GM10266 (cell line): Measurements from ENCODE around the gene PKP2.
"Not testable (repeated sequence)": the region's sequence is repeated elsewhere in the genome, so short reads cannot be mapped to it uniquely, and the experiment has no call there.

Experiments used
- DNase-seq: peaks from one replicate; pipeline ENCODE4 v3.0.0; 2012; ENCODE audit errors: extremely low spot score
- CTCF ChIP-seq: IDR thresholded peaks from 2 replicates; pipeline ENCODE4 v1.5.1; 2012; ENCODE audit warnings: mild to moderate bottlenecking, low read depth; ENCODE audit not compliant: control insufficient read depth, insufficient read depth; ENCODE audit errors: missing control alignments

PKP2 gene

DNA sequence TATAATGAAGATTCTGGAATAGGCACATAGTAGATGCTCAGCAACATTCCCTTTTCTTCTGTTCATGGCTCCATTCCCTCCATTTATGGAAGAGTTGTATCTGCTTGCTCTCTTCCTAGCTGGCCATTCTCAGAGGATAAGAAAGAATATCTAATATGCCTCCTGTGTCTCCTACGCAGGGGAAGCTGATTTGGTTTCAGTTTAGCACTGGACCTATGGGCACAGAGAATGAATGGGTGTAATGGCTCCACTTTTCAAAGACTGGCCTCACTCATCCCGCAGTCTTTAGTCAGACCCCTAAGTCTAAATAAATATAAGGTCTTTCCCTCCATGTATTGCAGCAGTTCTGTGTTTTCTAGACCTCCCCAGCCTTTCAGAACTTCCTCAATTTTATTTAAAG lies 2.0 kb downstream of the PKP2 start:
- no peak for DNase-seq

GRCh38 chr12:32893458-32893857 lies 3.1 kb downstream of the PKP2 start:
- no peak for TF ChIP-seq CTCF
- no peak for DNase-seq

More for the DNA sequence above, 2.0 kb downstream of the PKP2 start:
- no peak for TF ChIP-seq CTCF

- DNase-seq = no peak
- TF ChIP-seq CTCF = no peak
Measured at GRCh38 chr12:32893043-32893442, 3.5 kb downstream of the PKP2 start.

GRCh38 chr12:32892369-32892768 lies 4.2 kb downstream of the PKP2 start:
- not testable (repeated sequence) for DNase-seq

DNA sequence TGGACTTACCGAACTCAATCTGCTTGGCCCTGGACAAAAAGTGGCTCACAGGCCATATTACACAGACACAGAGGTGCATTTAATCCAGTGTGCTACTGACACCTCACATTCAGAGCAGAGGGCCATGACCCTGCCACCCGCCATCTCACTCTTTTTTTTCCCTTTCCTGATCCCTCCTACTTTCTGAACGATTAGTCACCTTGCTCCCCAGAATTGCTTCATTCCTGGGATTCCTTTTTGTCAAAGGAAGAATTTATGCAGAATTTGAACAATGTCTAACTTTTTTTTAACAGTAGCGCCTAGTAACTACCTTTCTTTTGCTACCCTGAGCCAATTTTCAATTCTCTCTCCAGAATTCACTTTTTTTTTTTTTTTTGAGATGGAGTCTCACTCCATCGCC lies 4.6 kb downstream of the PKP2 start:
- no peak for DNase-seq
- TF ChIP-seq CTCF = no peak

DNA sequence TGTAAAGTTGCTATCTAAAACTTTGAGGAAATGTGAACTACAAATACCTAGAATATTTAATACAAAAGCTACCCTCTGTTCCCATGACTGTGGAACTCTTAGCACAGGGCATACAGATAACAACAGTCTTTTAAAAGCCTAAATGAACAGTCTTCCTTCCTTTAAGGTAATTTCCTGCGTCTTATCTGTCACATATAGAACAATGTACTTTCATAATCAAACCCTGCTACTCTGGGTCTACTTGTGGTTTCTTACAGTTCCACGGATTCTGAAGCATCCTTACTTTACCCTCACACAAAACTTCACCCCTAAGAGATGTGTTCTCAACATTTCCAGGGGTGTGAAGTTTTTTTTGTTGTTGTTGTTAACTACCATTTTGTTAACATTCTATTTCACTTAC lies 5.1 kb downstream of the PKP2 start:
- no peak for TF ChIP-seq CTCF
- DNase-seq = no peak

DNA sequence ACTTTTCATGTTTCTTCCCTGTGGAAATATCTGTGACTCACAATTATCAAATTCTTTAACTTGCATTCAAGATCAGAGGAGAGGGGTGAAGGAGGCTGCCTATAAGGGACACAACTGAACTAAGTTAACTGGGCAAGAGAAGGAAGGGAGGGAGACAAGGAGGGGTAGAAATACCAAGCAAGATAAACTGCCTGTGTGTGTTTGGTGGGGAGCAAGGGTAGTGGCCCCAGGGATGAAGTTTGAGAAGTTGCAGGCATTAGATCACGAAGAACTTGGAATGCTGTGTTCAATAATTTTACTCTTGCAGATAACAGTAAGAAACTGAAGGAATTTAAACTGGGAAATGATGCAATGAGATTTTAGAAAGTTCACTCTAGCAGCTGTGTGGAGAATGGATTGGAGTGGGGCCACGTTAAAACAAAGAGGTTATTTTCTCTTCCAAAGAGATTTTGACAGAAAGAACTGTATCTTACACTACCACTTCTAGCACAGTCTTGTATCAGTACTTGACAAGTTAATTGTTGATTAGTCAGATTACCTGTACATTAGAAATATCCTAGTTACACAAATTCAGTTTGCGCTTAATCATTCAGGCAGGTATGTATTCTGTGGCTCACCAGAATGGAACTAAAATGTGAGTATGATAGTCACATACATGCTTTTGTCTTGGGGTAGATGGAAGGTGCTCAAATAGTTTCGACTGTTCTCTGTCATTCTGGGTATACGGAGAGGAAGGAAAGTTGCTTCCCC lies 7.4 kb downstream of the PKP2 start:
- no peak for TF ChIP-seq CTCF
- DNase-seq = no peak

DNA sequence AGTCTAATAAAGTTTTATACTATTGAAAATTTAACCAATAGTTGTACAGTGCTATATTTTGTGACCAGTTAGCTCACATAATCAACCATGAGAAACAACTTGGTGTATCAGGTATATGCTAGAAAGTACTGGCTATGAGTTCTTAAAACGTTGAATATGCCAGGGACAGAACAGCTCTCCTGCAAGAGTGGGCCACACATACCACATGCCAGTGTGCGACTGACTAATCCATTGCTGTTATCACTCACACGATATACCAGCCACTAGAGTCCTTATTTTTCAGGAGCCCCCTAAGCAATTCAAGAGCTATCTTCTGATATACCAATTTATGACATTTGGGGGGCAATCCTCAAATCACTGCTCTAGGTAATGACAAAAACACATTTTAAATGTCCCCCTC lies 9.5 kb downstream of the PKP2 start:
- no peak for TF ChIP-seq CTCF
- DNase-seq = no peak
